ENCODE measurements around the gene OSBPL9.

- TF ChIP-seq, protein P1, sequence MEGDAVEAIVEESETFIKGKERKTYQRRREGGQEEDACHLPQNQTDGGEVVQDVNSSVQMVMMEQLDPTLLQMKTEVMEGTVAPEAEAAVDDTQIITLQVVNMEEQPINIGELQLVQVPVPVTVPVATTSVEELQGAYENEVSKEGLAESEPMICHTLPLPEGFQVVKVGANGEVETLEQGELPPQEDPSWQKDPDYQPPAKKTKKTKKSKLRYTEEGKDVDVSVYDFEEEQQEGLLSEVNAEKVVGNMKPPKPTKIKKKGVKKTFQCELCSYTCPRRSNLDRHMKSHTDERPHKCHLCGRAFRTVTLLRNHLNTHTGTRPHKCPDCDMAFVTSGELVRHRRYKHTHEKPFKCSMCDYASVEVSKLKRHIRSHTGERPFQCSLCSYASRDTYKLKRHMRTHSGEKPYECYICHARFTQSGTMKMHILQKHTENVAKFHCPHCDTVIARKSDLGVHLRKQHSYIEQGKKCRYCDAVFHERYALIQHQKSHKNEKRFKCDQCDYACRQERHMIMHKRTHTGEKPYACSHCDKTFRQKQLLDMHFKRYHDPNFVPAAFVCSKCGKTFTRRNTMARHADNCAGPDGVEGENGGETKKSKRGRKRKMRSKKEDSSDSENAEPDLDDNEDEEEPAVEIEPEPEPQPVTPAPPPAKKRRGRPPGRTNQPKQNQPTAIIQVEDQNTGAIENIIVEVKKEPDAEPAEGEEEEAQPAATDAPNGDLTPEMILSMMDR (IDR thresholded peaks at IDR 0.05 in 2 of 3, conservative IDR thresholded peaks at IDR 0.05 in 1 of 3; ENCODE audit: borderline replicate concordance in 1 of 3, insufficient read depth in 1 of 3, low read depth in 2 of 3, low read length in 2 of 3): no peak
- TF ChIP-seq, protein P2, sequence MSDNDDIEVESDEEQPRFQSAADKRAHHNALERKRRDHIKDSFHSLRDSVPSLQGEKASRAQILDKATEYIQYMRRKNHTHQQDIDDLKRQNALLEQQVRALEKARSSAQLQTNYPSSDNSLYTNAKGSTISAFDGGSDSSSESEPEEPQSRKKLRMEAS (IDR thresholded peaks at IDR 0.05): no peak
Measured at GRCh38 chr1:51664421-51665240, 47.7 kb downstream of the OSBPL9 start.
